Peyer's patch (tissue), 4 donors: ENCODE data around the gene PGLYRP3.

Experiments used
- CTCF ChIP-seq, 6 experiments: fragments of 450-650 bp in 4 of 6; fragments of 200-600 bp in 2 of 6; sonication (generic) in 1 of 6; IDR thresholded peaks; one replicate each; pipeline ENCODE4 v1.5.1; 2017 to 2019; ENCODE audit warnings: antibody characterized with exemption in 6 of 6, mild to moderate bottlenecking in 3 of 6, moderate library complexity in 1 of 6
- POLR2A ChIP-seq, 2 donors: fragments of 450-650 bp; IDR thresholded peaks; one replicate each; pipeline ENCODE4 v1.5.1; 2017; ENCODE audit warnings: antibody characterized with exemption in 2 of 2, mild to moderate bottlenecking in 2 of 2, moderate library complexity in 2 of 2

- TF ChIP-seq CTCF (IDR thresholded peaks at IDR 0.05) (no peak), POLR2A (IDR thresholded peaks at IDR 0.05) (no peak)
Measured at GRCh38 chr1:153341431-153341934, 28.7 kb upstream of the PGLYRP3 start.
